Measurements from ENCODE around the gene FOXA1. TPM values are rescaled to one million over a fixed set of nuclear protein-coding genes. Genes with fewer than 3 reads are reported as not detected.

FOXA1 gene
- total and polyA plus RNA-seq, 7 experiments from 2014 or later: not detected

- H3K27ac ChIP-seq (ENCODE audit: low read depth, low read length): no peak overlapping the region
- CTCF ChIA-PET: no interaction called here
- no peak overlapping the region for H3K4me3 ChIP-seq (ENCODE audit: low read length)
- peaks cover 0 to 8% (median 0%) of the 10 kb centered on the region in 5 donors for H3K36me3 Mint-ChIP-seq
- ATAC-seq (no peak), DNase-seq (no peak)
- no peaks in the 10 kb centered on the region for H3K9me3 ChIP-seq (ENCODE audit: control insufficient read depth in 2 of 3, low read length in 3 of 3)
- POLR2A ChIA-PET: no interaction called here
- no peaks in the 10 kb centered on the region for H3K4me1 ChIP-seq (ENCODE audit: control insufficient read depth in 2 of 2, insufficient read depth in 2 of 2, low read length in 2 of 2)
- intact Hi-C loops (cut with micrococcal nuclease): no loop called here
- peaks cover 14 to 31% (median 25%) of the 10 kb centered on the region in 5 donors for H3K27me3 Mint-ChIP-seq
- H3K4me1 Mint-ChIP-seq: no peaks in the 10 kb centered on the region
- H3K36me3 ChIP-seq (ENCODE audit: control insufficient read depth in 2 of 3, insufficient read depth in 3 of 3, low read length in 3 of 3): no peaks in the 10 kb centered on the region
- no peaks in the 10 kb centered on the region for H3K27me3 ChIP-seq (ENCODE audit: control insufficient read depth in 2 of 2, insufficient read depth in 2 of 2, low read length in 2 of 2)
- H3K4me3 Mint-ChIP-seq: no peak overlapping the region
- H3K27ac Mint-ChIP-seq: no peak overlapping the region
- peaks cover 0 to 26% (median 12%) of the 10 kb centered on the region in 11 donors for H3K9me3 Mint-ChIP-seq
Measured at GRCh38 chr14:37625597-37626595, 30.8 kb upstream of the FOXA1 start.

GRCh38 chr14:37623971-37624370, 28.9 kb upstream of the FOXA1 start:
- Mint-ChIP-seq H3K27me3 (peaks cover 14 to 35% (median 32%) of the 10 kb centered on the region in 5 donors), H3K36me3 (peaks cover 0 to 3% (median 0%) of the 10 kb centered on the region in 5 donors), H3K4me1 (no peaks in the 10 kb centered on the region), H3K9me3 (peaks cover under 1 to 24% (median 4%) of the 10 kb centered on the region in 11 donors), H3K4me3 (no peak overlapping the region), H3K27ac (no peak overlapping the region)
- no peaks in the 10 kb centered on the region for H3K9me3 ChIP-seq (ENCODE audit: control insufficient read depth in 2 of 3, low read length in 3 of 3)
- no peaks in the 10 kb centered on the region for H3K36me3 ChIP-seq (ENCODE audit: control insufficient read depth in 2 of 3, insufficient read depth in 3 of 3, low read length in 3 of 3)
- ATAC-seq (no peak), DNase-seq (no peak)
- ChIA-PET POLR2A (no interaction called here), CTCF (no interaction called here)
- H3K4me1 ChIP-seq (ENCODE audit: control insufficient read depth in 2 of 2, insufficient read depth in 2 of 2, low read length in 2 of 2): no peaks in the 10 kb centered on the region
- intact Hi-C loops (cut with micrococcal nuclease): no loop called here
- no peak overlapping the region for H3K27ac ChIP-seq (ENCODE audit: low read depth, low read length)
- H3K4me3 ChIP-seq (ENCODE audit: low read length): no peak overlapping the region
- no peaks in the 10 kb centered on the region for H3K27me3 ChIP-seq (ENCODE audit: control insufficient read depth in 2 of 2, insufficient read depth in 2 of 2, low read length in 2 of 2)

GRCh38 chr14:37623426-37623951, 28.4 kb upstream of the FOXA1 start:
- Histone ChIP-seq H3K27ac (ENCODE audit: low read depth, low read length) (no peak overlapping the region), H3K36me3 (ENCODE audit: control insufficient read depth in 2 of 3, insufficient read depth in 3 of 3, low read length in 3 of 3) (no peaks in the 10 kb centered on the region), H3K27me3 (ENCODE audit: control insufficient read depth in 2 of 2, insufficient read depth in 2 of 2, low read length in 2 of 2) (no peaks in the 10 kb centered on the region), H3K9me3 (ENCODE audit: control insufficient read depth in 2 of 3, low read length in 3 of 3) (peaks cover 0 to 4% (median 0%) of the 10 kb centered on the region in 3 experiments), H3K4me1 (ENCODE audit: control insufficient read depth in 2 of 2, insufficient read depth in 2 of 2, low read length in 2 of 2) (no peaks in the 10 kb centered on the region), H3K4me3 (ENCODE audit: low read length) (no peak overlapping the region)
- ATAC-seq (no peak), DNase-seq (no peak)
- Mint-ChIP-seq H3K9me3 (peaks cover 0 to 25% (median 7%) of the 10 kb centered on the region in 11 donors), H3K4me3 (no peak overlapping the region), H3K27me3 (peaks cover 14 to 37% (median 34%) of the 10 kb centered on the region in 5 donors), H3K36me3 (peaks cover 0 to 3% (median 0%) of the 10 kb centered on the region in 5 donors), H3K27ac (no peak overlapping the region), H3K4me1 (no peaks in the 10 kb centered on the region)
- ChIA-PET CTCF (no interaction called here), POLR2A (no interaction called here)
- intact Hi-C loops (cut with micrococcal nuclease): no loop called here

GRCh38 chr14:37622231-37622923, 27.3 kb upstream of the FOXA1 start:
- DNase-seq: no peak
- Mint-ChIP-seq H3K27me3 (peaks cover 14 to 42% (median 34%) of the 10 kb centered on the region in 5 donors), H3K36me3 (peaks cover 0 to 6% (median 0%) of the 10 kb centered on the region in 5 donors), H3K27ac (no peak overlapping the region), H3K9me3 (peaks cover 0 to 28% (median 10%) of the 10 kb centered on the region in 11 donors), H3K4me3 (no peak overlapping the region), H3K4me1 (no peaks in the 10 kb centered on the region)
- no peak for ATAC-seq
- H3K4me1 ChIP-seq (ENCODE audit: control insufficient read depth in 2 of 2, insufficient read depth in 2 of 2, low read length in 2 of 2): no peaks in the 10 kb centered on the region
- no peak overlapping the region for H3K27ac ChIP-seq (ENCODE audit: low read depth, low read length)
- H3K36me3 ChIP-seq (ENCODE audit: control insufficient read depth in 2 of 3, insufficient read depth in 3 of 3, low read length in 3 of 3): no peaks in the 10 kb centered on the region
- H3K9me3 ChIP-seq (ENCODE audit: control insufficient read depth in 2 of 3, low read length in 3 of 3): peaks cover 0 to 5% (median 0%) of the 10 kb centered on the region in 3 experiments
- intact Hi-C loops (cut with micrococcal nuclease): no loop called here
- POLR2A ChIA-PET: no interaction called here
- no peaks in the 10 kb centered on the region for H3K27me3 ChIP-seq (ENCODE audit: control insufficient read depth in 2 of 2, insufficient read depth in 2 of 2, low read length in 2 of 2)
- CTCF ChIA-PET: no interaction called here
- H3K4me3 ChIP-seq (ENCODE audit: low read length): no peak overlapping the region

GRCh38 chr14:37620856-37621255, 25.8 kb upstream of the FOXA1 start:
- POLR2A ChIA-PET: no interaction called here
- no peaks in the 10 kb centered on the region for H3K4me1 Mint-ChIP-seq
- intact Hi-C loops (cut with micrococcal nuclease): no loop called here
- H3K36me3 Mint-ChIP-seq: peaks cover 0 to 11% (median 1%) of the 10 kb centered on the region in 5 donors
- no peak overlapping the region for H3K27ac Mint-ChIP-seq
- Histone ChIP-seq H3K4me3 (ENCODE audit: low read length) (no peak overlapping the region), H3K9me3 (ENCODE audit: control insufficient read depth in 2 of 3, low read length in 3 of 3) (peaks cover 0 to 18% (median 0%) of the 10 kb centered on the region in 3 experiments), H3K27me3 (ENCODE audit: control insufficient read depth in 2 of 2, insufficient read depth in 2 of 2, low read length in 2 of 2) (no peaks in the 10 kb centered on the region), H3K27ac (ENCODE audit: low read depth, low read length) (no peak overlapping the region), H3K4me1 (ENCODE audit: control insufficient read depth in 2 of 2, insufficient read depth in 2 of 2, low read length in 2 of 2) (no peaks in the 10 kb centered on the region), H3K36me3 (ENCODE audit: control insufficient read depth in 2 of 3, insufficient read depth in 3 of 3, low read length in 3 of 3) (no peaks in the 10 kb centered on the region)
- H3K4me3 Mint-ChIP-seq: no peak overlapping the region
- H3K9me3 Mint-ChIP-seq: peaks cover 0 to 37% (median 20%) of the 10 kb centered on the region in 11 donors
- H3K27me3 Mint-ChIP-seq: peaks cover 14 to 42% (median 34%) of the 10 kb centered on the region in 5 donors
- ATAC-seq: no peak
- CTCF ChIA-PET: no interaction called here
- DNase-seq: no peak

GRCh38 chr14:37618498-37619028, 23.5 kb upstream of the FOXA1 start:
- ChIA-PET POLR2A (no interaction called here), CTCF (no interaction called here)
- intact Hi-C loops (cut with micrococcal nuclease): no loop called here
- no peak overlapping the region for H3K4me3 Mint-ChIP-seq
- no peak overlapping the region for H3K27ac ChIP-seq (ENCODE audit: low read depth, low read length)
- H3K27me3 ChIP-seq (ENCODE audit: control insufficient read depth in 2 of 2, insufficient read depth in 2 of 2, low read length in 2 of 2): no peaks in the 10 kb centered on the region
- DNase-seq: no peak
- ATAC-seq: no peak
- no peaks in the 10 kb centered on the region for H3K36me3 ChIP-seq (ENCODE audit: control insufficient read depth in 2 of 3, insufficient read depth in 3 of 3, low read length in 3 of 3)
- no peak overlapping the region for H3K27ac Mint-ChIP-seq
- H3K27me3 Mint-ChIP-seq: peaks cover 13 to 41% (median 27%) of the 10 kb centered on the region in 5 donors
- no peak overlapping the region for H3K4me3 ChIP-seq (ENCODE audit: low read length)
- H3K9me3 Mint-ChIP-seq: peaks cover 0 to 53% (median 25%) of the 10 kb centered on the region in 11 donors
- H3K4me1 Mint-ChIP-seq: no peaks in the 10 kb centered on the region
- peaks cover 0 to 18% (median 4%) of the 10 kb centered on the region in 5 donors for H3K36me3 Mint-ChIP-seq
- no peaks in the 10 kb centered on the region for H3K4me1 ChIP-seq (ENCODE audit: control insufficient read depth in 2 of 2, insufficient read depth in 2 of 2, low read length in 2 of 2)
- peaks cover 0 to 28% (median 0%) of the 10 kb centered on the region in 3 experiments for H3K9me3 ChIP-seq (ENCODE audit: control insufficient read depth in 2 of 3, low read length in 3 of 3)
